ENCODE measurements around the gene CEP128.
A peak's percentile ranks its signal among the peaks of the same experiment; 100 is the strongest.

CEP128 gene

DNA sequence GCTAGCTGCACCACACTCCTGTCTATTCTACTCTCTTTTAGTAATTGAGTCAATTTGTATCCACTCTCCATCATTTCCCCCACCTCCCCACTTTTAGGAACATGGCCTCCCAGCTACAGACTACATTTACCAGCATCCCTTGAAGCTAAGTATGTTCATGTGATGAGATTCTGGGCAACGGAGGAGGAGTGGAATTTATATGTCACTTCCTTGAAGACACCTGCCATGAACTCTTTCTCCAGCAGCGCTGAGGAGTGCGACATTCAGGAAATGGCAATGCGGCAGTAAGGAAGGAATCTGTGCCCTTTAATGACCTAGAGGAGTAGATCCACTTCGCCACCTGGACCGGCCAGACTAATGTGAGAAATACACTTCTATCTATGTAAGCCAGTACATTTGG is 486.5 kb downstream of the CEP128 start:
- no peak overlapping the region for H3K4me3 ChIP-seq (ENCODE audit: low read depth, low read length)
- DNase-seq (ENCODE audit: low read depth), result no peak
- no peak for TF ChIP-seq CTCF (conservative IDR thresholded peaks at IDR 0.05; ENCODE audit: low read depth, low read length)

DNA sequence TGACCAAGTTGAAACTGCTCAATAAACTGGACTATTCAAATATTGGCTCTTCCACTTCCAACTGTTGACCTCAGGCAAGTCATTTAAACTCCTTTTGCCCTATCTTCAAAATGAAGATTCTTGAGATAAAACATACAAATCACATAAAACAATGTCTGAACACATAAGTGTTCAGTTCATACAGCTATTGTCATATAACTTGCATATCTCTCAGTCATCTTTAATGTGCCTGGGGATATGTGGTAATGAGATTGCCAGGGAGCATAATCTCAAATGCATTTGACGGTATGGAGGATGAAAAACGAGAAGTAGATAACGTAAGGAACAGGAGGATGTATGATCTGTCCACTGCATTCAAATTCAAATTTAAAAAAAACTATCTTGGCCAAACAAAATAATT is 493.3 kb downstream of the CEP128 start:
- DNase-seq (ENCODE audit: low read depth), result no peak
- no peak overlapping the region for H3K4me3 ChIP-seq (ENCODE audit: low read depth, low read length)
- TF ChIP-seq CTCF (conservative IDR thresholded peaks at IDR 0.05; ENCODE audit: low read depth, low read length), result no peak

- TF ChIP-seq CTCF (conservative IDR thresholded peaks at IDR 0.05; ENCODE audit: low read depth, low read length), result no peak
- peak; percentile 43 for DNase-seq (ENCODE audit: low read depth)
- H3K4me3 ChIP-seq (ENCODE audit: low read depth, low read length), result no peak overlapping the region
Measured at GRCh38 chr14:80447392-80447791, 494.1 kb downstream of the CEP128 start.
